ENCODE data around the gene CCDC8. TPM values are rescaled to one million over a fixed set of nuclear protein-coding genes. Genes with fewer than 3 reads are reported as not detected.

CCDC8 gene
- polyA plus RNA-seq, 1 of the 3 experiments (the other 2 are of a cell fraction), result 0.03 TPM

- no peak for TF ChIP-seq CTCF (IDR thresholded peaks at IDR 0.05)
- no peak for TF ChIP-seq USF2 (IDR thresholded peaks at IDR 0.05; ENCODE audit: borderline replicate concordance, low read depth, low read length)
- TF ChIP-seq ELF1 (IDR thresholded peaks at IDR 0.05), result no peak
These were observed 32.7 kb downstream of the CCDC8 start (continued) for GRCh38 chr19:46380690-46381089.

- Histone ChIP-seq H3K27ac (ENCODE audit: low read depth in 2 of 2, low read length in 1 of 2) (peak overlapping the region; percentile 18 to 79; a peak in 3 of 4 replicates), H3F3A (replicated peaks; ENCODE audit: insufficient read depth) (peaks cover 19% of the 10 kb centered on the region), H3K4me2 (peak overlapping the region; percentile 39; the same call in 1 of the 2 replicates), H2AFZ (ENCODE audit: low read depth) (no peak overlapping the region), H3K9me3 (no peaks in the 10 kb centered on the region), H3K9me2 (no peaks in the 10 kb centered on the region), H3K9ac (no peak overlapping the region; the same call in 1 of the 2 replicates), H3K27me3 (ENCODE audit: insufficient read depth) (no peaks in the 10 kb centered on the region), H3K4me1 (ENCODE audit: control insufficient read depth in 1 of 2, insufficient read depth in 2 of 2, low read depth in 1 of 2, low read length in 1 of 2) (peaks cover 11 to 29% of the 10 kb centered on the region in 2 experiments), H3K79me2 (ENCODE audit: insufficient read depth) (peaks cover 46% of the 10 kb centered on the region), H4K20me1 (ENCODE audit: insufficient read depth) (peaks cover 27% of the 10 kb centered on the region), H3K36me3 (replicated peaks in 1 of 2; ENCODE audit: control insufficient read depth in 1 of 2, insufficient read depth in 2 of 2, low read length in 1 of 2) (peaks cover 46 to 61% of the 10 kb centered on the region in 2 experiments), H3K4me3 (ENCODE audit: low read depth in 2 of 2, low read length in 1 of 2) (no peak overlapping the region)
- TF ChIP-seq TEAD4 (IDR thresholded peaks at IDR 0.05; ENCODE audit: borderline replicate concordance, insufficient read depth) (no peak), FOXJ3 (CRISPR knock-in tag; IDR thresholded peaks at IDR 0.05) (no peak), JUND (IDR thresholded peaks at IDR 0.05) (0 out of 2 replicates have a peak, but pooled peaks have one; percentile 19), PBX3 (IDR thresholded peaks at IDR 0.05) (peak; percentile 23; the same call in 1 of the 2 replicates), TCF12 (IDR thresholded peaks at IDR 0.05) (peak; percentile 72), FOSL2 (IDR thresholded peaks at IDR 0.05; ENCODE audit: borderline replicate concordance, low read depth) (peak; percentile 51; the same call in 1 of the 2 replicates), EP300 (IDR thresholded peaks at IDR 0.05; ENCODE audit: borderline replicate concordance in 1 of 2, low read depth in 1 of 2, low read length in 1 of 2) (0 out of 4 replicates have a peak, but pooled peaks of 1 of the 2 experiments have one; percentile 23), NFIC (IDR thresholded peaks at IDR 0.05; ENCODE audit: borderline replicate concordance) (peak; percentile 61; the same call in 1 of the 2 replicates), MEF2A (IDR thresholded peaks at IDR 0.05; ENCODE audit: borderline replicate concordance, low read depth) (peak; percentile 86), ELF1 (IDR thresholded peaks at IDR 0.05) (no peak)
- 19% methylated on average over 2 of the region's 2 CpGs for WGBS (ENCODE audit: low lambda C conversion rate)
- no peak for DNase-seq
- ChIA-PET POLR2A (no interaction called here), CTCF (interaction anchor here (0.8 to 2.1 kb wide), 6 partner anchors 17 to 152 kb away, joined by 3 to 5 read pairs (median 4); no protein-coding TSS in a partner anchor)
These were observed 35.1 kb downstream of the CCDC8 start for GRCh38 chr19:46378268-46378667.

Measured in SK-N-SH (cell line).